HG02759 (cell line): Measurements from ENCODE around the gene SCARB1.
"Not testable (repeated sequence)": the region's sequence is repeated elsewhere in the genome, so short reads cannot be mapped to it uniquely, and the experiment has no call there.

Source experiments
- ATAC-seq: cut with Tn5 transposase; IDR thresholded peaks from one replicate; pipeline ENCODE4 v1.9.1; 2021; ENCODE audit warnings: mild to moderate bottlenecking, moderate library complexity; ENCODE audit not compliant: unreplicated experiment

Gene SCARB1, protein sequence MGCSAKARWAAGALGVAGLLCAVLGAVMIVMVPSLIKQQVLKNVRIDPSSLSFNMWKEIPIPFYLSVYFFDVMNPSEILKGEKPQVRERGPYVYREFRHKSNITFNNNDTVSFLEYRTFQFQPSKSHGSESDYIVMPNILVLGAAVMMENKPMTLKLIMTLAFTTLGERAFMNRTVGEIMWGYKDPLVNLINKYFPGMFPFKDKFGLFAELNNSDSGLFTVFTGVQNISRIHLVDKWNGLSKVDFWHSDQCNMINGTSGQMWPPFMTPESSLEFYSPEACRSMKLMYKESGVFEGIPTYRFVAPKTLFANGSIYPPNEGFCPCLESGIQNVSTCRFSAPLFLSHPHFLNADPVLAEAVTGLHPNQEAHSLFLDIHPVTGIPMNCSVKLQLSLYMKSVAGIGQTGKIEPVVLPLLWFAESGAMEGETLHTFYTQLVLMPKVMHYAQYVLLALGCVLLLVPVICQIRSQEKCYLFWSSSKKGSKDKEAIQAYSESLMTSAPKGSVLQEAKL

DNA sequence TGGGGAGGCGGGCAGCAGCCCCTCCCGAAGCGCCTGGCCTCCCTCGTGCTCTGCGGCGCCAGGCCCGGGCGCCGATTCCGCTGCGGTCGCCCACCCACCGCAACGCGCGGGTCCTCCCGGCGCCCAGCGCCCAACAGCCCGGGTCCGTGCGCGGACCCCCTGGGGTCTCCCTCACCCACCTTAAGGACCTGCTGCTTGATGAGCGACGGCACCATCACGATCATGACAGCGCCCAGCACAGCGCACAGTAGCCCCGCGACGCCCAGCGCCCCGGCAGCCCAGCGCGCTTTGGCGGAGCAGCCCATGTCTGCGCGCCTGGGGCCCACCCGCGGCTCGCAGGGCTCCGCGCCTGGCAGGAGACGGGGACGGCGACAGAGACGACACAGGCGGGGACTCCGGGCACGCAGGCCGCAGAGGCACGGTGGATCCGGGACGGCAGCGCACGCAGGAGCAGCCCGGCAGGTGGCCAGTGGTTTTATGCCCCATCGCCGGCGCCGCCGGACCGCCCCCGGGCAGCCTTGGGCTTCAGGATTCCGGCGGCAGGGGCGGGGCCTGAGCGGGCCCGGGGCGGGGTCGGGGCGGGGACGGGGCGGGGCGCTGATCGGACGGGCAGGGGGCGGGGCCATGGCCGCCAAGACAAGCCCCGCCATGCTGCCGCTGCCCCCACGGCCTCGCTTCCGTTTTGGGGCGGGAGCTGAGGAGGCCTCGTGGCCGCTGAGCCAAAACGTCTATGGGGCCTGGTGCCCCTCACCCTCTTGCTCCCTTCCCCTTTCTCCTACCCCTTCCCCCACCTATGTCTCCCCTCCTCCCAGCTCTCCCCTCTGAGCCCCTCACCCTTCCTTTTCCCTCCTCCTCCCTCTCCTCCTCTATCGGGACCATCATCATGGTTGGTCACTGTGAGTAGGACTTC lies at the start of gene SCARB1:
Gene SCARB1 (minus strand): TSS at position 449 of the 910 bp plus-strand sequence. CDS start 144 bp downstream, at position 305.
- ATAC-seq = peak; percentile 80

DNA sequence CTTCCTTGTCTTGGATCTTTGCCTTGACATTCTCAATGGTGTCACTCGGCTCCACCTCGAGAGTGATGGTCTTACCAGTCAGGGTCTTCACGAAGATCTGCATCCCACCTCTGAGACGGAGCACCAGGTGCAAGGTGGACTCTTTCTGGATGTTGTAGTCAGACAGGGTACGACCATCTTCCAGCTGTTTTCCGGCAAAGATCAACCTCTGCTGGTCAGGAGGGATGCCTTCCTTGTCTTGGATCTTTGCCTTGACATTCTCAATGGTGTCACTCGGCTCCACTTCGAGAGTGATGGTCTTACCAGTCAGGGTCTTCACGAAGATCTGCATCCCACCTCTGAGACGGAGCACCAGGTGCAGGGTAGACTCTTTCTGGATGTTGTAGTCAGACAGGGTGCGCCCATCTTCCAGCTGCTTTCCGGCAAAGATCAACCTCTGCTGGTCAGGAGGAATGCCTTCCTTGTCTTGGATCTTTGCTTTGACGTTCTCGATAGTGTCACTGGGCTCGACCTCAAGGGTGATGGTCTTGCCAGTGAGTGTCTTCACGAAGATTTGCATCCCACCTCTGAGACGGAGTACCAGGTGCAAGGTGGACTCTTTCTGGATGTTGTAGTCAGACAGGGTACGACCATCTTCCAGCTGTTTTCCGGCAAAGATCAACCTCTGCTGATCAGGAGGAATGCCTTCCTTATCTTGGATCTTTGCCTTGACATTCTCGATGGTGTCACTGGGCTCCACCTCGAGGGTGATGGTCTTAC lies 49.0 kb upstream of the SCARB1 start:
- not testable (repeated sequence) for ATAC-seq

DNA sequence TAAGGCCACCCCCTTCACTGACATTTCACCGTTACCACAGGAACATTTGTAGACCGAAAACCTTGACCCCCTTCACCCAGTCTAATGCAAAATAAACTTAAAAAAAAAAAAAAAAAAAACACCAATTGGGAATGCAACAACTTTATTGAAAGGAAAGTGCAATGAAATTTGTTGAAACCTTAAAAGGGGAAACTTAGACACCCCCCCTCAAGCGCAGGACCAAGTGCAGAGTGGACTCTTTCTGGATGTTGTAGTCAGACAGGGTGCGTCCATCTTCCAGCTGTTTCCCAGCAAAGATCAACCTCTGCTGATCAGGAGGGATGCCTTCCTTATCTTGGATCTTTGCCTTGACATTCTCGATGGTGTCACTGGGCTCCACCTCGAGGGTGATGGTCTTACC lies 47.9 kb upstream of the SCARB1 start:
- ATAC-seq = not testable (repeated sequence)

DNA sequence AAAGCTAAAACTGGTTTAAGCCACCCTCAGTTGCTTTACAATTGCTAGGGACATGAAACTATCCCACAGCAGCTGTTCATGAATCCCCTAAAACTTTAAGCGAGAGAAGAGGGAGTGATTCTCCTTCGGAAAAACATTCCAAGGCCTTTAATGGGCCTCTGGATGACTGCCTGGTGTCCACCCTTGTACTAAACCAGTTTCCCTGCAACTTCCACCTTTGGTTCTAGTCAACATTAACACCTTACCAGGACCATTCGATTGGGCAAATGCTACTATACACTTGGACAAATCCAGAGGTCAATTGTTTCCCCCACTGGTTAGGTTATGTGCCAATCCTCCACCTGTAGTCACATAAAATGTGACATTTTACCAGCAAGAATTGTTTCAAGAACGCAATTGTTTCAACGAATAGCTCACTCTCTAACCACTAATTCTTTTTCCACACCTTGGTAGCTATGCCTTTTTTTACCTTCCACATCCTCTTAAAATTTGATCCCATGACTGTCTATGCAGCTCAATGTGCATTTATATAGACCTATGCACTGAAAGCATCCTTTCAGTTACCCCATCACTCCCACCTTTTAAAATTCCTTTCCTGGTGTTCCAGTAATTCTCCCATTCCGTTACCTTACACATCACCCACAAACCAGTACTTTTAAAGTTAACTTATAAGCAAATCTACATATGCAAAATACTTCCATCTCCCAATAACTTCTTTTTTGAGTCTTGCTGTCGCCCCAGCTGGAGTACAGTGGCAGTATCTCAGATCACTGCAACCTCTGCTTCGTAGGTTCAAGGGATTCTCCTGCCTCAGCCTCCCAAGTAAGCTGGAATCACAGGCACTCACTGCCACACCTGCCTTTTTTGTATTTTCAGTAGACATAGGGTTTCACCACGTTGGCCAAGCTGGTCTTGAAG lies 47.2 kb upstream of the SCARB1 start:
- ATAC-seq = no peak

DNA sequence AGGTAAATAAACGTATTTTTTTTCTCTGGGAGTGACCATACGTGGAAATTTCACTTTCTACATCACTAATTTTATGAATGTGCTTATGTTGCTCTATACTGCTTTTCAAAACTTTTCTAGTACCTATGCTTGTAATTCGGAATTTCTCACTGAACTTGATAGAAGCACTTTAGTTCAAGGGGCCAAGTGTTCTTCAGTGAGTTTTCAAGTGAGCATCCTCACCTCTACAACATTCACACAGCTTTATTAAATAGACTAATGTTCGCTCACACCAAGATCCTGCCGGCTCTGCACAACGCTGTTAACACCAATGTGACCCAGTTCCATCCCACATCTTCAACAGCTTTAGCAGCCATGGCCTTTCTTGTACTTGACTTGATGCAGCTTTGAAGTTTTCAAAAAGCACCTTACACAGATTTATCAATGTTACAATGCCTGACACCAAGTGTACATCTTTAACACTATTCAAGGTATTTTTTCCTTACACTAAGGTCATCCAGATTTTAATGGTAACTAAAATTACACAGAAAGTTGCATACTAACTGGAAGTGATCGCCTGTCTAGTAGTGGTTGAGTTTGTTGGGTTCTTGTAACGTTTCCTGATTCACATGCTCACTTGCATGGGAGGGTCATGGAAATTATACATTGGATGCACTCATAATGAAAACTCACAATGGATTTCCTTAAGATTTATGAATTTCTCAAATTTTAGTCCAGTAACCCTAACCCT lies 46.3 kb upstream of the SCARB1 start:
- no peak for ATAC-seq

DNA sequence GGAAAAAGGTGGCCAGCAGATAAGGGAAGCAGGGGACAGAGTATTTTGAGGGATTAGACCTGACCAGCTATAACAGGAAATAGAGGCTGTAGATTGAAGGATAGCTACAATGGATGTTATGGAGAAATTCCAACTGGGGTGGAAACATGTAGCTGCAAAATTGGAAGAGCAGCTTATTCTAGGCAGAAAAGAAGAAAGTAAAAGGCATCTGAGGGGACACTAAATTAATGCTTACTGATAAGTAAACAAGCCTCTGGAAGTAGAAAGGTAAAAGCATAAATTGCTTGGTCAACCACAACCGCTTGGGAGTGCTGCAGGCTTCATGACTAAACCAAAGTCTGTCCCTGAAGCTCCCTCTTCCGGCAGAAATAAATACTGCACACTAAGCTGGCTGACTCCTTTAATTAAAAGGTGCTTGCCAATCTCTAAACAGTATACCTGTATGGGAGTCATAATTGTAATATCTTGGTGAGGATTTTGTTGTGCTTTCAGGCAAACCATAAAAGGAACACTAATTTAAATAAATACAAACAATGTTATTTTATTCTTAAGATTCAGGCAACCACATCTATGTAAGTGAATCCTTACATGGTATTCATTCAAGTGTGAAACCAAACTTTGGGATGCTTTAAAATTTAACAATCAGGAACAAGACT lies 43.1 kb upstream of the SCARB1 start:
- peak; percentile 64 for ATAC-seq

DNA sequence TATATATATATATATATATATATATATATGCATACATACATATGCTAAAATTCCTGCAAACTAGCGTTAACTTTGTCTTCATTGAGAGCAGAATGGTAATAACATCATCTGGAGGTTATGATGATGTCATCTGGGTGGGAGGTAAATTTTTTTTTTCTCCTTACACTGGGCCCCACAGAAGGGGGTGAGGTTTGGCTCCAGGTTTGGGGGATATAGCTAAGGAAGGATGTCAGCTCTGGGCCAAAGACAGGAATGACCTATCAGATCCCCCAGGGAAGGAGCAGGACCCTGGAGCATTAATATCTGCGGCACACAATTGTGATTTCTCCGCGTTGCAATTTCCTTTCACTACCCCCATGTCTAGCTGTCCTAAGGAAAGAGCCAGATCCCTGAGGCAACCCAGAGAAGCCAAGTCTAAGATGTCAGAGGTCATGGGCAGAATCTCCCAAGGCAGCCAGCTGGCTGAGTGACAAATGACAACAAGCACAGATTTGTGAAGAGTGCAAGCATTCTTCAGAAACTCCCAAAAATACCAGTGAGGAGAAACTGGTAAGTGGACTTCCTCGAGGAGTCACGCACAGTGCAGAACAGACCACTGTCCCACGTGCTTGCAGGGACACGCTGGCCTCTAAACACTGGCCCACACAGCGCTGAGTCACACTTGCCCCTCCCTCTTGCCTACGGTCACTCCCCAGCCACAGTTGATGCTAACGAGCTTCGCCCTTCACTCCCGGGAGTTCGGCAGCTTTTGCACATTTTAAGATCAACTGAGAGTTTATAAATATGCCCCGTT lies 40.8 kb upstream of the SCARB1 start:
- no peak for ATAC-seq

DNA sequence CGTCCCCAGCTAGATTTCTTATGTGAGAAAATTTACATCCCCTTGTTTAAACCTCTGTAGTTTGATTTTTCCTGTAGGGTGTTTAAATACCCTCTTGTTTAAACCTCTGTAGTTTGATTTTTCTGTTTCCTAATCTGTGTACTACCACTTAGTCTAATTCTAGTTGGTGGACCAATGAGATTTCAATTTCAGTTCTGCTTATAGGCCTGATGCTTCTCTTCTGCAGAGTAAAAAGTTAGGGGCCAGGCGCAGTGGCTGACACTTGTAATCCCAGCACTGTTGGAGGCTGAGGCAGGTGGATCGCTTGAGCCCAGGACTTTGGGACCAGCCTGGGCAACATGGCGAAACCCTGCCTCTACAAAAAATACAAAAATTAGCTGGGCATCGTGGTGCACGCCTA lies 39.3 kb upstream of the SCARB1 start:
- ATAC-seq = no peak

DNA sequence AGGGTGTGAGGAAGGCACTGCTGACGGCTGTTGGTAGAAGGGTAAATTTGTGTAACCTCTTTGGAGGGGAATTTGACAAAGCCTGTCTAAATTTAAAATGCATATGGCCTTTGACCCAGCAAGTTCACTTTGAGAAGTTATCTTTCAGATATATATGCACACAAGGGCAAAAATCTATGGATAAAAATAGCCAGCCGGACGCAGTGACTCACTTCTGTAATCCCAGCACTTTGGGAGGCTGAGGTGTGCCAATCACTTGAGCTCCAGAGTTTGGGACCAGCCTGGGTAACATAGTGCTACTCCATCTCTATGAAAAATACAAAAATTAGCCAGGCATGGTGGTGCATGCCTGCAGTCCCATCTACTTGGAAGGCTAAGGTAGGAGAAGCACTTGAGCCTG lies 37.3 kb upstream of the SCARB1 start:
- no peak for ATAC-seq

DNA sequence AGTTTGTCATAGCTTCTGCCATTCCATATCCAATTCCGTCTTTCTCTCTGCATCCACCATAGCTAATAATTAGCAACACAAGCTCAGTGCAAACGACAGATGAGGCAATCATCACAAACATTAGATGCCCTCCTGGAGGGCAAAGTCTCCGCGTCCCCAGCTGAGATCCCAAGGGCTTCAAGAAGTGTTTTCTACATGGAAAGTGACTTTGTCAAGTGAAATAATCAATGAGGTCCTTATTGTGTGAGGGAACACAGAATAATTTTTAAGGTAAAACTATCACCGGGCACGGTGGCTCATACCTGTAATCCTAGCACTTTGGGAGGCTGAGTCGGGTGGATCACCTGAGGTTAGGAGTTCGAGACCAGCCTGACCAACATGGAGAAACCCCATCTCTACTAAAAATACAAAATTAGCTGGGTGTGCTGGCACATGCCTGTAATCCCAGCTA lies 36.7 kb upstream of the SCARB1 start:
- ATAC-seq = not testable (repeated sequence)

DNA sequence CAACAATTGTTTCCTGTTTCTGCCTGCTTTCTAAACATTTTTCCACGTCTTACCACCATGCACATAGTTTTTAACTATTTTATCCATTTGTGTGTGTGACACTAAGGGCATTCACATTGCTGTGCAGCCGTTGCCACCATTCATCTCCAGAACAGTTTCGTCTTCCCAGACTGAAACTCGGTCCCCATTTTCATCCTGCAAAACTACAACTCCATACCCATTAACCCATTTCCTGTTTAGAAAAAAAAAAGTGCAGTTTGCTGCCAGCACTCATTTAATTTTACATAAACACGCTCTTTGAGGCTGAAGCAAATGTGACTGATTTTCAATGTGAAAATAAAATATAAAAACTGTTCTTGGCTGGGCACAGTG lies 35.2 kb upstream of the SCARB1 start:
- no peak for ATAC-seq

DNA sequence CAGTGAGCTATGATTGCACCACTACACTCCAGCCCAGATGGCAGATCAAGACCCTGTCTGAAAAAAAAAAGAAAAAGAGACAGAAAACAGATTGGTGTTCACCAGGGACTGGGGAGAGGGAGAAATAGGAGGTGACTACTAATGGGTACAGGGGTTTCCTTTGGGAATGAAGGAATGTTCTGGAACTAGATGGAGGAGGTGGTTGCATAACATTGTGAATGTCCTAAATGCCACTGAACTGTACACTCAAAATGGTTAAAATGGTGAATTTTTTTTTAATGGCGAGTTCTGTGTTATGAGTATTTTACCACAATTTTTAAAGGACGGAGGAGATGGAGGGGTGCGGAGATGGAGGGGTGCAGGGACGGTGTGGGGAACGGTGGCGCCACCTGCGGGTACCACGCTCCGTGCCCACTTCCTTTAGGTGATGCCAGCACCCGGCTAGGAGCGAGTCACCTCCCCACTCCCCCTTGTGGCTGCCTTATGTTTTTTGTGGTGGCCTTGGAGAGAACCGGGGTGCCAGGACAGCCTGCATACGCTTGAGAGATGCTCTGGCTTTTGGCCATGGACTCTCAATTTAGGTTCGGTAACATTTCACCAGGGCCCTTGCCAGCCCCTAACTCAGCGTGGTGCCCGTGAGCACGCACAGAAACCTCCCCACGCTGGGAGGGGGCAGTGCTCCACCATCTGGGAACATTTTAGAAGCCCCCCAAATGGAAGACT lies 34.7 kb upstream of the SCARB1 start:
- ATAC-seq = peak; percentile 36

DNA sequence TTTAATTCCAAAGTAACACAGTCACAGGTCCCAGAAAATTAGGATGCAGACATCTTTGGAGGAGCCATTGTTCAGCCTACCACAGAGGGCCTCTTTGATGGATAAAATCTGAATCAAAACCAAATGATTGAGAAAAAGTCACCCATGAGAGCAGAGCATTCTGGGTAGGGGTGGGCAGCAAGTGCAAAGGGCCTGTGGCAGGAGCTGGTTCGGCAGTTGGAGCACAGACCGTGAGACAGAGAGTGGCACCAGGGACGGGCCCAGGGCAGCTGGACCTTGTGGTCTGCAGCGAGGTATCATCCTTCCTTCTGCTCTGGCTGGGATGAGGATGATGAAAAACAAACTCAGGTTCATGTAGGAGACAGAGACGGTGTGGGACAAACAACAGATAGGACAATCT lies 32.8 kb upstream of the SCARB1 start:
- ATAC-seq = no peak

DNA sequence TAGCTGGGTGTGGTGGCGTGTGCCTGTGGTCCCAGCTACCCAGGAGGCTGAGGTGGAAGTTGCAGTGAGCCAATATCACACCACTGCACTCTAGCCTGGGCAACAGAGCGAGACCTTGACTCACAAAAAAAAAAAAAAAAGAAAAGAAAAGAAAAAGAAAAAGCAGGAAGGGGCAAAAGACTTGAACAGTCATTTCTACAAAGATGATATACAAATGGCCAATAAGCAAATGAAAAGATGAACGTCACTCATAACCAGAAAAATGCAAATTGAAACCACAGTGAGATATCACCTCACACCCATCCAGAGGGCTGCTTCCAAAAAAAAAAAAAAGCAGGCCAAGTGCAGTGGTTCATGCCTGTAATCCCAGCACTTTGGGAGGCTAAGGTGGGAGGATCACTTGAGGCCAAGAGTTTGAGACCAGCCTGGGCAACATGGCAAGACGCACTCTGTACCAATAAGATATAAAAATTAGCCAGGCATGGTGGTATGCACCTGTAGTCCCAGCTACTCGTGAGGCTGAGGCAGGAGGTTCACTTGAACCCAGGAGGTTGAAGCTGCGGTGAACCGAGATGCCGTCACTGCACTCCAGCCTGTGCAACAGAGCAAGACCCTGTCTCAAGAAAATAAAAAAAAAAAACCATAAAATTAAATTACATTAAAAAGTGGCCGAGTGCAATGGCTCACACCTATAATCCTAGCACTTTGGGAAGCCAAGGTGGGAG lies 30.3 kb upstream of the SCARB1 start:
- ATAC-seq = peak; percentile 51

DNA sequence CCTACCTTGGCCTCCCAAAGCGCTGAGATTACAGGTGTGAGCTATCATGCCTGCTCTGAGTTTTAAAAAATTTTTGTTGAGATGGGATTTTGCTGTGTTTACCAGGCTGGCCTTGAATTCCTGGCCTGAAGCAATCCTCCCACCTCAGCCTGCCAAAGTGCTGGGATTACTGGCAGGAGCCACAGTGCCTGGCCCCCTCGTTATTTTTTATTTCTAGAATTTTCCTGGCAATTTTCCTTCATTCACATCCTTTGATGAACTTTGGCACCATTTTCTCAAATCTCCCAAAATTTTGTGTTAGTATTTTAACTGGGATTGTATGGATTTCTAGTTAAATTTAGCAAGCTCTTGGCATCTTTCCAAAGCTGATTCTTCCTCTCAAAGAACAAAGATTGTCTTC lies 24.6 kb upstream of the SCARB1 start:
- no peak for ATAC-seq

DNA sequence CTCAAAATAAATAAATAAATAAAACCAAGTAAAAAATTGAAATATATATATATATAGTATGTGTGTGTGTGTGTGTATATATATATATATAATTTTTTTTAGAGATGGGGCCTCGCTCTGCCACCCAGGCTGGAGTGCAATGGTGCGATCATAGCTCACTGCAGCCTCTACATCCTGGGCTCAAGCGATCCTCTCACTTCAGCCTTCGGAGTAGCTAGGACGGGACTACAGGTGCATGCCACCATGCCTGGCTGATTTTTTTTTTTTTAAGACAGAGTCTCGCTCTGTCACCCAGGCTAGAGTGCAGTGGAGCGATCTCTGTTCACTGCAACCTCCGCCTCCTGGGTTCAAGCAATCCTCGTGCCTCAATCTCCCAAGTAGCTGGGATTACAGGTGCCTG lies 24.1 kb upstream of the SCARB1 start:
- not testable (repeated sequence) for ATAC-seq
